H1 (cell line): ENCODE measurements around the gene MYL6. TPM values are rescaled to one million over a fixed set of nuclear protein-coding genes. Genes with fewer than 3 reads are reported as not detected.

Experiments used
- BACH1 ChIP-seq: IDR thresholded peaks from 2 replicates; pipeline ENCODE4 v1.6.1; 2012; ENCODE audit warnings: low read length, improper control_type of control experiment
- CHD7 ChIP-seq: fragments of 300-600 bp; sonication (generic); IDR thresholded peaks from 2 replicates; pipeline ENCODE4 v1.7.1; 2012; ENCODE audit warnings: low read length, moderate library complexity, mild to moderate bottlenecking, inconsistent platforms; ENCODE audit not compliant: insufficient replicate concordance
- NANOG ChIP-seq: IDR thresholded peaks from 2 replicates; pipeline ENCODE4 v1.6.1; 2011; ENCODE audit warnings: low read length, low read depth, mild to moderate bottlenecking, inconsistent platforms; ENCODE audit not compliant: insufficient read depth, poor library complexity, severe bottlenecking
- RAD21 ChIP-seq, 2 experiments: IDR thresholded peaks in 1 of 2; conservative IDR thresholded peaks in 1 of 2; 2 replicates each; pipeline ENCODE4 v1.6.1; 2011; ENCODE audit warnings: low read depth in 2 of 2, low read length in 2 of 2, improper control_type of control experiment in 1 of 2, inconsistent platforms in 1 of 2, mild to moderate bottlenecking in 1 of 2, moderate library complexity in 1 of 2
- polyA plus RNA-seq, 7 experiments: library from polyadenylated mRNA; depleted of rRNA in 3 of 7; stranded (reverse) in 5 of 7; unstranded in 2 of 7; fragments of >200 nt in 5 of 7; fragments of 200-250 nt in 2 of 7; gene quantifications; 1 replicate in 5 of 7; 2 replicates in 1 of 7; 4 replicates in 1 of 7; pipeline versions ENCODE4 v1.2.1 to v1.2.3, GENCODE V29; 2011 to 2013; ENCODE audit warnings: missing spikeins in 2 of 7, mixed read lengths in 2 of 7
- total RNA-seq: library from RNA; stranded (reverse); fragmentation: NEBNext Ultra II Directional; extraction: Animal tissue kit (Norgen Biotek cat#: 25700); gene quantifications from 2 replicates; pipeline ENCODE4 v1.2.1, GENCODE V29; 2021

Gene MYL6
- total and polyA plus RNA-seq, 2 of the 8 experiments (the other 6 are each of a cell fraction or from before 2014, with no cell fraction given), result 1,130 to 2,279 TPM

- TF ChIP-seq CHD7 (no peak), NANOG (no peak), RAD21 (IDR thresholded peaks at IDR 0.05 in 1 of 2, conservative IDR thresholded peaks at IDR 0.05 in 1 of 2; ENCODE audit: low read depth in 2 of 2, low read length in 2 of 2) (no peak), BACH1 (no peak)
Observed at GRCh38 chr12:56202838-56203237, 44.7 kb downstream of the MYL6 start (continued).
